Thoracic aorta (tissue), 2 donors: ENCODE data around the gene OAT. TPM values are rescaled to one million over a fixed set of nuclear protein-coding genes. Genes with fewer than 3 reads are reported as not detected.

Experiments
- ATAC-seq: fragments of 150-250 bp; one replicate; pipeline ENCODE4 v1.8.0; 2017; ENCODE audit warnings: low read depth; ENCODE audit not compliant: insufficient number of reproducible peaks, low FRiP score
- DNase-seq: peaks from one replicate; pipeline ENCODE4 v3.0.0-alpha.2; 2020; ENCODE audit warnings: low spot score
- H3K27ac ChIP-seq, 2 donors: fragments of 200-600 bp; sonication (generic); 1 replicate in 1 of 2; 2 replicates in 1 of 2; pipeline ENCODE4 v1.5.1; 2016; ENCODE audit warnings: mild to moderate bottlenecking in 2 of 2, moderate library complexity in 2 of 2
- H3K27me3 ChIP-seq: fragments of 200-600 bp; sonication (generic); replicated peaks from 2 replicates; pipeline ENCODE4 v1.6.0; 2016; ENCODE audit warnings: mild to moderate bottlenecking; ENCODE audit not compliant: insufficient read depth
- H3K36me3 ChIP-seq: fragments of 200-600 bp; sonication (generic); one replicate; pipeline ENCODE4 v1.5.1; 2016
- H3K4me1 ChIP-seq, 2 donors: fragments of 200-600 bp; sonication (generic); 1 replicate in 1 of 2; 2 replicates in 1 of 2; pipeline versions ENCODE4 v1.5.1 to v1.6.0; 2016; ENCODE audit warnings: low read depth in 2 of 2, mild to moderate bottlenecking in 1 of 2; ENCODE audit not compliant: control insufficient read depth in 1 of 2
- H3K4me3 ChIP-seq: fragments of 200-600 bp; sonication (generic); 2 replicates; pipeline ENCODE4 v1.5.1; 2016; ENCODE audit warnings: mild to moderate bottlenecking
- H3K9me3 ChIP-seq: fragments of 200-600 bp; sonication (generic); 2 replicates; pipeline ENCODE4 v1.5.1; 2016
- CTCF ChIP-seq: fragments of 200-600 bp; sonication (generic); IDR thresholded peaks from one replicate; pipeline ENCODE4 v1.5.1; 2019; ENCODE audit warnings: antibody characterized with exemption
- total RNA-seq, 2 donors: library from RNA; depleted of rRNA; stranded (reverse); fragments of >200 nt; gene quantifications; one replicate each; pipeline versions ENCODE4 v1.1.0 to v1.2.3, GENCODE V29; 2016

OAT gene
- total RNA-seq, 2 donors from 2014 or later: 74.5 to 83.7 TPM

GRCh38 chr10:124458889-124459288 is 40.2 kb upstream of the OAT start:
- Histone ChIP-seq H3K4me1 (peaks cover 0 to 4% of the 10 kb centered on the region in 2 donors), H3K9me3 (no peaks in the 10 kb centered on the region), H3K36me3 (no peaks in the 10 kb centered on the region), H3K27ac (no peak overlapping the region), H3K27me3 (no peaks in the 10 kb centered on the region), H3K4me3 (no peak overlapping the region)
- no peak for DNase-seq
- TF ChIP-seq CTCF: no peak
- ATAC-seq: no peak

- no peaks in the 10 kb centered on the region for H3K36me3 ChIP-seq
- H3K4me3 ChIP-seq: no peak overlapping the region
- DNase-seq: no peak
- H3K27ac ChIP-seq: no peak overlapping the region
- TF ChIP-seq CTCF: no peak
- H3K4me1 ChIP-seq: peaks cover 0 to 4% of the 10 kb centered on the region in 2 donors
- H3K9me3 ChIP-seq: no peaks in the 10 kb centered on the region
- no peak for ATAC-seq
- H3K27me3 ChIP-seq: no peaks in the 10 kb centered on the region
Measured at GRCh38 chr10:124458473-124458872, 39.8 kb upstream of the OAT start.

GRCh38 chr10:124455441-124455840 is 36.7 kb upstream of the OAT start:
- TF ChIP-seq CTCF: no peak
- Histone ChIP-seq H3K4me1 (no peaks in the 10 kb centered on the region), H3K27ac (no peak overlapping the region), H3K9me3 (no peaks in the 10 kb centered on the region), H3K4me3 (no peak overlapping the region), H3K27me3 (no peaks in the 10 kb centered on the region), H3K36me3 (no peaks in the 10 kb centered on the region)
- no peak for DNase-seq
- no peak for ATAC-seq

GRCh38 chr10:124453960-124454610 is 35.4 kb upstream of the OAT start:
- no peak for DNase-seq
- TF ChIP-seq CTCF: no peak
- Histone ChIP-seq H3K9me3 (no peaks in the 10 kb centered on the region), H3K4me1 (peaks cover 8 to 12% of the 10 kb centered on the region in 2 donors), H3K4me3 (no peak overlapping the region), H3K27ac (no peak overlapping the region), H3K36me3 (no peaks in the 10 kb centered on the region), H3K27me3 (no peaks in the 10 kb centered on the region)
- no peak for ATAC-seq

- Histone ChIP-seq H3K27me3 (peaks cover 7% of the 10 kb centered on the region), H3K36me3 (no peaks in the 10 kb centered on the region), H3K27ac (no peak overlapping the region), H3K4me3 (no peak overlapping the region), H3K9me3 (no peaks in the 10 kb centered on the region), H3K4me1 (peaks cover 14 to 33% of the 10 kb centered on the region in 2 donors)
- no peak for TF ChIP-seq CTCF
- ATAC-seq (no peak), DNase-seq (no peak)
Measured at GRCh38 chr10:124451276-124451675, 32.6 kb upstream of the OAT start.
